K562 (cell line): ENCODE results near the gene ODAD3. TPM values are rescaled to one million over a fixed set of nuclear protein-coding genes. Genes with fewer than 3 reads are reported as not detected.

Source experiments
- ATAC-seq: fragments of 200-7000 bp; cut with Tn5 transposase; 3 replicates; pipeline ENCODE4 v1.9.1; 2020; ENCODE audit warnings: moderate library complexity
- BruUV-seq: library from RNA; stranded (reverse); fragments of 400-500 nt; replicated peaks from 2 replicates; lab custom pipeline; 2021; lab: Mats Ljungman, UMichigan
- CTCF ChIA-PET: fragments of 300-600 bp; formaldehyde crosslinking; extraction: SDS; loops from one replicate; lab custom pipeline; 2021; ENCODE audit warnings: low intra/inter-chr PET ratio; lab: Yijun Ruan, JAX
- POLR2A ChIA-PET: fragments of 300-600, 350-650 bp; sonication (Branson Sonifier 250); formaldehyde crosslinking; extraction: SDS; loops from one replicate; lab custom pipeline; 2021; ENCODE audit warnings: antibody characterized with exemption, inconsistent platforms; lab: Yijun Ruan, JAX
- DNase-seq, 4 experiments: peaks; one replicate each; pipeline versions ENCODE4 v3.0.0 to v3.0.0-alpha.2; 2011 to 2018; ENCODE audit warnings: low spot score in 3 of 4, mixed read lengths in 3 of 4; ENCODE audit errors: extremely low read depth in 1 of 4
- FAIRE-seq: peaks from 2 replicates; lab custom pipeline; 2011; peaks lifted over from hg19 to GRCh38; lab: Jason Lieb, UNC
- H2AFZ ChIP-seq: 2 replicates; pipeline ENCODE4 v1.6.0; 2011; ENCODE audit warnings: low read depth, low read length, control low read depth, inconsistent platforms
- H3K27ac ChIP-seq: fragments of 200-600 bp; 3 replicates; pipeline ENCODE4 v1.8.0; 2011; ENCODE audit warnings: low read depth, mild to moderate bottlenecking, control low read depth, inconsistent platforms, low read length, moderate library complexity, mixed read lengths; ENCODE audit errors: extremely low read depth
- H3K27me3 ChIP-seq, 2 experiments: fragments of 300-600 bp in 1 of 2; 2 replicates in 1 of 2; 3 replicates in 1 of 2; pipeline versions ENCODE4 v1.6.0 to v1.8.0; 2011; ENCODE audit warnings: inconsistent platforms in 2 of 2, low read length in 2 of 2, mild to moderate bottlenecking in 1 of 2, mixed read lengths in 1 of 2, moderate library complexity in 1 of 2; ENCODE audit not compliant: control insufficient read depth in 2 of 2, insufficient read depth in 2 of 2
- H3K36me3 ChIP-seq: fragments of 300-600 bp; 3 replicates; pipeline ENCODE4 v1.8.0; 2011; ENCODE audit warnings: mild to moderate bottlenecking, low read length, inconsistent platforms; ENCODE audit not compliant: control insufficient read depth, insufficient read depth
- H3K4me1 ChIP-seq, 2 experiments: fragments of 200-600 bp in 1 of 2; replicated peaks in 1 of 2; 2 replicates in 1 of 2; 3 replicates in 1 of 2; pipeline versions ENCODE4 v1.5.1 to v1.8.0; 2011; ENCODE audit warnings: inconsistent platforms in 2 of 2, low read length in 2 of 2, mild to moderate bottlenecking in 1 of 2, mixed read lengths in 1 of 2, moderate library complexity in 1 of 2; ENCODE audit not compliant: control insufficient read depth in 2 of 2, insufficient read depth in 2 of 2
- H3K4me2 ChIP-seq: 2 replicates; pipeline ENCODE4 v1.6.1; 2011; ENCODE audit warnings: low read length, control low read depth, inconsistent platforms, mixed read lengths; ENCODE audit not compliant: insufficient read depth
- H3K4me3 ChIP-seq: fragments of 200-600 bp; sonication (generic), shearing (Covaris generic); 2 replicates; pipeline ENCODE4 v1.5.1; 2016; ENCODE audit warnings: control low read depth, inconsistent platforms
- H3K79me2 ChIP-seq: fragments of 200-600 bp; 3 replicates; pipeline ENCODE4 v1.8.0; 2011; ENCODE audit warnings: low read length, inconsistent platforms; ENCODE audit not compliant: control insufficient read depth, insufficient read depth
- H3K9ac ChIP-seq, 2 experiments: 2 replicates each; pipeline versions ENCODE4 v1.6.0 to v1.6.1; 2011; ENCODE audit warnings: low read depth in 2 of 2, low read length in 2 of 2, control low read depth in 1 of 2, inconsistent platforms in 1 of 2, mild to moderate bottlenecking in 1 of 2, mixed read lengths in 1 of 2; ENCODE audit not compliant: insufficient read depth in 1 of 2
- H3K9me1 ChIP-seq: one replicate; pipeline ENCODE4 v1.6.0; 2011; ENCODE audit warnings: inconsistent platforms, mild to moderate bottlenecking, low read length, moderate library complexity; ENCODE audit not compliant: control insufficient read depth, insufficient read depth
- H3K9me3 ChIP-seq: replicated peaks from 2 replicates; pipeline ENCODE4 v1.5.1; 2011; ENCODE audit warnings: low read depth, low read length, inconsistent platforms; ENCODE audit not compliant: control insufficient read depth, insufficient read depth
- H4K20me1 ChIP-seq: replicated peaks from 2 replicates; pipeline ENCODE4 v1.6.1; 2011; ENCODE audit warnings: low read length, inconsistent platforms, mixed read lengths; ENCODE audit not compliant: control insufficient read depth, insufficient read depth
- HDAC1 ChIP-seq, 2 experiments: fragments of 450-650 bp; IDR thresholded peaks; 2 replicates each; pipeline ENCODE4 v1.6.1; 2016 to 2017; ENCODE audit warnings: inconsistent platforms in 1 of 2, mild to moderate bottlenecking in 1 of 2, moderate library complexity in 1 of 2
- PML ChIP-seq: IDR thresholded peaks from 2 replicates; pipeline ENCODE4 v1.6.1; 2012; ENCODE audit warnings: low read length, inconsistent platforms
- POLR2G ChIP-seq: fragments of 200-400 bp; formaldehyde crosslinking; IDR thresholded peaks from 2 replicates; pipeline ENCODE4 v1.6.1; 2017; ENCODE audit warnings: low read depth, mild to moderate bottlenecking, antibody characterized with exemption, low read length, moderate library complexity
- RBM39 ChIP-seq: fragments of 200-400 bp; formaldehyde crosslinking; optimal IDR thresholded peaks from 2 replicates; pipeline ENCODE3; 2018; ENCODE audit warnings: low read depth, low read length
- ZNF551 ChIP-seq: fragments of 250-450 bp; sonication (Bioruptor Pico); IDR thresholded peaks from 2 replicates; pipeline ENCODE4 v1.5.0; 2021; ENCODE audit warnings: mild to moderate bottlenecking, moderate library complexity
- ZNF589 ChIP-seq: fragments of 200-800 bp; sonication (Bioruptor generic); IDR thresholded peaks from 2 replicates; pipeline ENCODE4 v1.6.1; 2016; ENCODE audit warnings: low read depth, missing genetic modification characterization, missing compliant biosample characterization
- WGBS: fragments of 100-300 bp; shearing (Covaris generic); methylation state at CpG from one replicate; pipeline ENCODE4 v1.1.6; 2016; ENCODE audit warnings: low coverage, mixed read lengths; ENCODE audit not compliant: insufficient coverage; ENCODE audit errors: missing lambda C conversion rate; 5-methylcytosine and 5-hydroxymethylcytosine counted together
- in situ Hi-C: fragments of 300-500 bp; cut with MboI; formaldehyde crosslinking; loops from 4 replicates; pipeline ENCODE4 v1.15.0; 2018; ENCODE audit warnings: inconsistent platforms, mixed read lengths
- intact Hi-C: fragments of 100-400 bp; cut with micrococcal nuclease; formaldehyde crosslinking; loops from 2 replicates; pipeline ENCODE4 v1.14.2; 2022
- polyA plus RNA-seq, 8 experiments: library from polyadenylated mRNA; depleted of rRNA in 4 of 8; stranded (reverse) in 5 of 8; unstranded in 3 of 8; fragments of >200 nt; fragmentation: Nextera tagmentation in 2 of 8; fragmentation: Illumina TruSeq in 1 of 8; extraction: Ambion mirVana in 2 of 8; extraction: Trizol in 1 of 8; gene quantifications; 2 replicates each; pipeline versions ENCODE4 v1.2.1 to v1.2.3, GENCODE V29; 2011 to 2014; ENCODE audit warnings: inconsistent platforms in 1 of 8, missing spikeins in 1 of 8
- total RNA-seq, 7 experiments: library from RNA; depleted of rRNA in 6 of 7; stranded (reverse); fragments of >200 nt in 6 of 7; fragmentation: Illumina TruSeq in 2 of 7; extraction: Trizol in 2 of 7; gene quantifications; 2 replicates each; pipeline versions ENCODE4 v1.2.1 to v1.2.3, GENCODE V29; 2011 to 2021; ENCODE audit warnings: low replicate concordance in 1 of 7
- TF ChIP-seq, protein P1 (sequence below): sonication (generic); formaldehyde crosslinking; IDR thresholded peaks from 2 replicates; pipeline ENCODE4 v1.8.0; 2022; ENCODE audit warnings: mild to moderate bottlenecking, missing genetic modification reagents
- TF ChIP-seq, protein P2 (sequence below): sonication (generic); formaldehyde crosslinking; IDR thresholded peaks from 2 replicates; pipeline ENCODE4 v1.8.1; 2023; ENCODE audit warnings: mild to moderate bottlenecking, missing genetic modification reagents
- TF ChIP-seq, protein P3 (sequence below), 2 experiments: fragments of 150-350 bp in 1 of 2; IDR thresholded peaks; 2 replicates each; pipeline ENCODE4 v1.6.1; 2012 to 2016; ENCODE audit warnings: low read depth in 2 of 2, low read length in 2 of 2, mild to moderate bottlenecking in 1 of 2, moderate library complexity in 1 of 2

ODAD3 gene
- total and polyA plus RNA-seq, 9 of the 15 experiments (the other 6 are each of a cell fraction or from before 2014, with no cell fraction given): 0.07 to 0.72 (median 0.14) TPM; not detected in 2

DNA sequence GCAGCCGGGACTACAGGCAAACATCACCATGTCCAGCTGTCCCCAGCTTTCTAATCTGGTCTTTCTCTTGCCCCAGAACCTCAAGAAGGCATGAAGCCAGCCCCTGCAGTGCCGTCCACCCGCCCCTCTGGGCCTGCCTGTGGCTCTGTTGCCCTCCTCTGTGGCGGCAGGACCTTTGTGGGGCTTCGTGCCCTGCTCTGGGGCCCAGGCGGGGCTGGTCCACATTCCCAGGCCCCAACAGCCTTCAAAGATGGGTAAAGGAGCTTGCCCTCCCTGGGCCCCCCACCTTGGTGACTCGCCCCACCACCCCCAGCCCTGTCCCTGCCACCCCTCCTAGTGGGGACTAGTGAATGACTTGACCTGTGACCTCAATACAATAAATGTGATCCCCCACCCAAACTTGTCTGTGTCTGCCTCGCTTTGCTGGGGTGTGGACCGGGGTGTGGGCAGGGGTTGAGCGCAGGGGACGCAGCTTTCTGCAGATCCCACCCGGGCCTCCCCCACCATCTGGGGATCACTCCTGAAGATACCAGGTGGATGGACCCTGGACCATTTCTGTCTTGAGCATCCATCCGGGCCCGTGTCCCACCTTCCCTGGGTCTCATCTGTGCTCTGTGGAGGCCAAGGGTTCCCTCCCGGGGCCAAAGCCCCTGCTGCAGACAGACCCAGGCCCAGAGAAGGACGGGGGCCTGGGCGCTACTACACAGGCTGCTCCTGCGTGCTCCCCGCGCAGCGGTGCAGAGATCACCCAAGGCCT is 15.8 kb upstream of the ODAD3 start:
- H3K27ac ChIP-seq: no peak overlapping the region
- 89% methylated on average over 18 of the region's 21 CpGs for WGBS
- TF ChIP-seq PML: no peak
- peak; percentile 51 for TF ChIP-seq POLR2G
- TF ChIP-seq, protein P1, sequence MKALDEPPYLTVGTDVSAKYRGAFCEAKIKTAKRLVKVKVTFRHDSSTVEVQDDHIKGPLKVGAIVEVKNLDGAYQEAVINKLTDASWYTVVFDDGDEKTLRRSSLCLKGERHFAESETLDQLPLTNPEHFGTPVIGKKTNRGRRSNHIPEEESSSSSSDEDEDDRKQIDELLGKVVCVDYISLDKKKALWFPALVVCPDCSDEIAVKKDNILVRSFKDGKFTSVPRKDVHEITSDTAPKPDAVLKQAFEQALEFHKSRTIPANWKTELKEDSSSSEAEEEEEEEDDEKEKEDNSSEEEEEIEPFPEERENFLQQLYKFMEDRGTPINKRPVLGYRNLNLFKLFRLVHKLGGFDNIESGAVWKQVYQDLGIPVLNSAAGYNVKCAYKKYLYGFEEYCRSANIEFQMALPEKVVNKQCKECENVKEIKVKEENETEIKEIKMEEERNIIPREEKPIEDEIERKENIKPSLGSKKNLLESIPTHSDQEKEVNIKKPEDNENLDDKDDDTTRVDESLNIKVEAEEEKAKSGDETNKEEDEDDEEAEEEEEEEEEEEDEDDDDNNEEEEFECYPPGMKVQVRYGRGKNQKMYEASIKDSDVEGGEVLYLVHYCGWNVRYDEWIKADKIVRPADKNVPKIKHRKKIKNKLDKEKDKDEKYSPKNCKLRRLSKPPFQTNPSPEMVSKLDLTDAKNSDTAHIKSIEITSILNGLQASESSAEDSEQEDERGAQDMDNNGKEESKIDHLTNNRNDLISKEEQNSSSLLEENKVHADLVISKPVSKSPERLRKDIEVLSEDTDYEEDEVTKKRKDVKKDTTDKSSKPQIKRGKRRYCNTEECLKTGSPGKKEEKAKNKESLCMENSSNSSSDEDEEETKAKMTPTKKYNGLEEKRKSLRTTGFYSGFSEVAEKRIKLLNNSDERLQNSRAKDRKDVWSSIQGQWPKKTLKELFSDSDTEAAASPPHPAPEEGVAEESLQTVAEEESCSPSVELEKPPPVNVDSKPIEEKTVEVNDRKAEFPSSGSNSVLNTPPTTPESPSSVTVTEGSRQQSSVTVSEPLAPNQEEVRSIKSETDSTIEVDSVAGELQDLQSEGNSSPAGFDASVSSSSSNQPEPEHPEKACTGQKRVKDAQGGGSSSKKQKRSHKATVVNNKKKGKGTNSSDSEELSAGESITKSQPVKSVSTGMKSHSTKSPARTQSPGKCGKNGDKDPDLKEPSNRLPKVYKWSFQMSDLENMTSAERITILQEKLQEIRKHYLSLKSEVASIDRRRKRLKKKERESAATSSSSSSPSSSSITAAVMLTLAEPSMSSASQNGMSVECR: no peak
- no peak for TF ChIP-seq ZNF589 (CRISPR knock-in tag)
- TF ChIP-seq, protein P2, sequence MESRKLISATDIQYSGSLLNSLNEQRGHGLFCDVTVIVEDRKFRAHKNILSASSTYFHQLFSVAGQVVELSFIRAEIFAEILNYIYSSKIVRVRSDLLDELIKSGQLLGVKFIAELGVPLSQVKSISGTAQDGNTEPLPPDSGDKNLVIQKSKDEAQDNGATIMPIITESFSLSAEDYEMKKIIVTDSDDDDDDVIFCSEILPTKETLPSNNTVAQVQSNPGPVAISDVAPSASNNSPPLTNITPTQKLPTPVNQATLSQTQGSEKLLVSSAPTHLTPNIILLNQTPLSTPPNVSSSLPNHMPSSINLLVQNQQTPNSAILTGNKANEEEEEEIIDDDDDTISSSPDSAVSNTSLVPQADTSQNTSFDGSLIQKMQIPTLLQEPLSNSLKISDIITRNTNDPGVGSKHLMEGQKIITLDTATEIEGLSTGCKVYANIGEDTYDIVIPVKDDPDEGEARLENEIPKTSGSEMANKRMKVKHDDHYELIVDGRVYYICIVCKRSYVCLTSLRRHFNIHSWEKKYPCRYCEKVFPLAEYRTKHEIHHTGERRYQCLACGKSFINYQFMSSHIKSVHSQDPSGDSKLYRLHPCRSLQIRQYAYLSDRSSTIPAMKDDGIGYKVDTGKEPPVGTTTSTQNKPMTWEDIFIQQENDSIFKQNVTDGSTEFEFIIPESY (CRISPR knock-in tag): 0 out of 2 replicates have a peak, but pooled peaks have one; percentile 41
- TF ChIP-seq, protein P3, sequence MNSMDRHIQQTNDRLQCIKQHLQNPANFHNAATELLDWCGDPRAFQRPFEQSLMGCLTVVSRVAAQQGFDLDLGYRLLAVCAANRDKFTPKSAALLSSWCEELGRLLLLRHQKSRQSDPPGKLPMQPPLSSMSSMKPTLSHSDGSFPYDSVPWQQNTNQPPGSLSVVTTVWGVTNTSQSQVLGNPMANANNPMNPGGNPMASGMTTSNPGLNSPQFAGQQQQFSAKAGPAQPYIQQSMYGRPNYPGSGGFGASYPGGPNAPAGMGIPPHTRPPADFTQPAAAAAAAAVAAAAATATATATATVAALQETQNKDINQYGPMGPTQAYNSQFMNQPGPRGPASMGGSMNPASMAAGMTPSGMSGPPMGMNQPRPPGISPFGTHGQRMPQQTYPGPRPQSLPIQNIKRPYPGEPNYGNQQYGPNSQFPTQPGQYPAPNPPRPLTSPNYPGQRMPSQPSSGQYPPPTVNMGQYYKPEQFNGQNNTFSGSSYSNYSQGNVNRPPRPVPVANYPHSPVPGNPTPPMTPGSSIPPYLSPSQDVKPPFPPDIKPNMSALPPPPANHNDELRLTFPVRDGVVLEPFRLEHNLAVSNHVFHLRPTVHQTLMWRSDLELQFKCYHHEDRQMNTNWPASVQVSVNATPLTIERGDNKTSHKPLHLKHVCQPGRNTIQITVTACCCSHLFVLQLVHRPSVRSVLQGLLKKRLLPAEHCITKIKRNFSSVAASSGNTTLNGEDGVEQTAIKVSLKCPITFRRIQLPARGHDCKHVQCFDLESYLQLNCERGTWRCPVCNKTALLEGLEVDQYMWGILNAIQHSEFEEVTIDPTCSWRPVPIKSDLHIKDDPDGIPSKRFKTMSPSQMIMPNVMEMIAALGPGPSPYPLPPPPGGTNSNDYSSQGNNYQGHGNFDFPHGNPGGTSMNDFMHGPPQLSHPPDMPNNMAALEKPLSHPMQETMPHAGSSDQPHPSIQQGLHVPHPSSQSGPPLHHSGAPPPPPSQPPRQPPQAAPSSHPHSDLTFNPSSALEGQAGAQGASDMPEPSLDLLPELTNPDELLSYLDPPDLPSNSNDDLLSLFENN (IDR thresholded peaks at IDR 0.05; ENCODE audit: low read depth in 2 of 2, low read length in 2 of 2): no peak
- no peak for TF ChIP-seq RBM39
- no peak for TF ChIP-seq ZNF551 (CRISPR knock-in tag)
- no peak for TF ChIP-seq HDAC1 (IDR thresholded peaks at IDR 0.05)

More for the DNA sequence above, 15.8 kb upstream of the ODAD3 start:
- Histone ChIP-seq H3K9me1 (no peaks in the 10 kb centered on the region), H2AFZ (no peak overlapping the region), H3K27me3 (no peaks in the 10 kb centered on the region), H3K79me2 (no peaks in the 10 kb centered on the region), H3K4me1 (peaks cover 0 to 62% of the 10 kb centered on the region in 2 experiments; a peak in 3 of 5 replicates), H3K36me3 (peaks cover 49% of the 10 kb centered on the region; the same call in 1 of the 3 replicates), H3K4me3 (no peak overlapping the region), H3K9ac (peak overlapping the region in 1 of 2 experiments; percentile 52; a peak in 1 of 4 replicates), H4K20me1 (no peaks in the 10 kb centered on the region), H3K4me2 (no peak overlapping the region), H3K9me3 (no peaks in the 10 kb centered on the region)
- peak in 2 of 4 experiments; percentile 9 to 11 for DNase-seq
- in situ Hi-C loops: no loop called here
- intact Hi-C loops: no loop called here
- FAIRE-seq: no peak
- BruUV-seq: no TSS peak
- ChIA-PET POLR2A (interaction anchor here (0.7 kb wide), 1 partner anchor 13 kb away, joined by 3 read pairs; no protein-coding TSS in a partner anchor), CTCF (interaction anchor here (0.6 kb wide), 1 partner anchor 234 kb away, joined by 3 read pairs; no protein-coding TSS in a partner anchor)
- ATAC-seq: no peak
